ENCODE measurements around the gene ATG9A.

Gene ATG9A

GRCh38 chr2:219252084-219252483 lies 22.6 kb upstream of the ATG9A start:
- DNase-seq = peak in 1 of 2 experiments; percentile 53

- no peak for DNase-seq
These were observed 22.2 kb upstream of the ATG9A start for GRCh38 chr2:219251656-219252055.

GRCh38 chr2:219250049-219250781 lies 20.8 kb upstream of the ATG9A start:
- DNase-seq = no peak

GRCh38 chr2:219249203-219249980 lies 20.0 kb upstream of the ATG9A start:
- DNase-seq = peak; percentile 60 to 85

- no peak for DNase-seq
These were observed 19.4 kb upstream of the ATG9A start for GRCh38 chr2:219248845-219249202.

- DNase-seq = no peak
These were observed 18.5 kb upstream of the ATG9A start for GRCh38 chr2:219247678-219248642.

- no peak for DNase-seq
These were observed 17.1 kb upstream of the ATG9A start for GRCh38 chr2:219246559-219246958.

- no peak for DNase-seq
These were observed 16.4 kb upstream of the ATG9A start for GRCh38 chr2:219245899-219246230.

- DNase-seq = peak; percentile 85 to 91
These were observed 15.9 kb upstream of the ATG9A start, which contains the start of the genes GLB1L and STK16 for GRCh38 chr2:219245148-219245898. Gene GLB1L, minus strand, starts transcription at chr2:219245444. Its CDS starts 1,871 bp downstream, at chr2:219243573. Gene STK16, plus strand, starts transcription at chr2:219245479. Its CDS starts 521 bp downstream, at chr2:219246000.

GRCh38 chr2:219244789-219245147 lies 15.3 kb upstream of the ATG9A start:
- DNase-seq = no peak

GRCh38 chr2:219243291-219243761 lies 13.9 kb upstream of the ATG9A start:
- DNase-seq = no peak

GRCh38 chr2:219234331-219234730 lies 4.9 kb upstream of the ATG9A start:
- DNase-seq = no peak

GRCh38 chr2:219230059-219230540 lies 664 bp upstream of the ATG9A start:
- DNase-seq = peak; percentile 22 to 28

- DNase-seq = no peak
These were observed 528 bp downstream of the ATG9A start for GRCh38 chr2:219228911-219229304.

- DNase-seq = no peak
These were observed 1.2 kb downstream of the ATG9A start for GRCh38 chr2:219228041-219228910.

- DNase-seq = no peak
These were observed 4.1 kb downstream of the ATG9A start for GRCh38 chr2:219225350-219225749.

GRCh38 chr2:219223831-219224610 lies 5.4 kb downstream of the ATG9A start:
- DNase-seq = no peak

GRCh38 chr2:219221957-219222518 lies 7.4 kb downstream of the ATG9A start:
- no peak for DNase-seq

GRCh38 chr2:219220652-219221402 lies 8.6 kb downstream of the ATG9A start:
- DNase-seq = no peak

Data from NCI-H2081 (cell line).